ENCODE results near the gene RFNG. TPM values are rescaled to one million over a fixed set of nuclear protein-coding genes. Genes with fewer than 3 reads are reported as not detected.

The RFNG gene
- total and polyA plus RNA-seq, 2 of the 13 experiments (the other 11 are each of a cell fraction or from before 2014, with no cell fraction given), result 61.4 to 64.0 TPM

DNA sequence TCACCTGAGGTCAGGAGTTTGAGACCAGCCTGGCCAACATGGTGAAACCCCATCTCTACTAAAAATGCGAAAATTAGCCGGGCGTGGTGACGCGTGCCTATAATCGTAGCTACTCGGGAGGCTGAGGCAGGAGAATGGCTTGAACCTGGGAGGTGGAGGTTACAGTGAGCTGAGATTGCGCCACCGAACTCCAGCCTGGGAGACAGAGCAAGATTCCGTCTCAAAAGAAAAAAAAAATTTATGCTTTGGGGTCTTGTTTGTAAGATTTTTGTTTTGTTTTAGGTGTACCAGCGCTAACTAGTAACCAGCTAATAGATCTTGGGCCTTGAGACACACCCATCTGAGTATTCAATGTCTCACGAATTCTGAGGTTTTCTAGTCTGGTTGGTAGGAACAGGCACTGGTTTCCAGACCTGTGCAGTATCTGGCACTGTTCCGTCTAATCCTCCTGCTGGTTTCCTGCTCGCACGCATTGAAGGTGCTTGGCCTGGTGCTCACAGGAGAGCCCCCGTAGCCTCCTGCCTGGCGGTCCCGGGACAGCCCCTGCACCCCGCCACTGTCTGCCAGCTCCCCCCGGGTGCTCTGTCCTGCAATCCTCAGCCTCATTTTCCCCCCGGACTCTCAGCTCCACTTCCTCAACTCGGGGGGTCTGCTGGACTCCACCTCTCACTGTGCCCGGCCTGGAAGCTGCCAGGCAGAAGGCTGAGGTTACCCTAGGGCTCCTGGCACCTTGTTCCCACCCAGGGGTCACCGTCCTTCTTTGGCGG, 24.6 kb upstream of the RFNG start (continued):
- TF ChIP-seq, protein P1, sequence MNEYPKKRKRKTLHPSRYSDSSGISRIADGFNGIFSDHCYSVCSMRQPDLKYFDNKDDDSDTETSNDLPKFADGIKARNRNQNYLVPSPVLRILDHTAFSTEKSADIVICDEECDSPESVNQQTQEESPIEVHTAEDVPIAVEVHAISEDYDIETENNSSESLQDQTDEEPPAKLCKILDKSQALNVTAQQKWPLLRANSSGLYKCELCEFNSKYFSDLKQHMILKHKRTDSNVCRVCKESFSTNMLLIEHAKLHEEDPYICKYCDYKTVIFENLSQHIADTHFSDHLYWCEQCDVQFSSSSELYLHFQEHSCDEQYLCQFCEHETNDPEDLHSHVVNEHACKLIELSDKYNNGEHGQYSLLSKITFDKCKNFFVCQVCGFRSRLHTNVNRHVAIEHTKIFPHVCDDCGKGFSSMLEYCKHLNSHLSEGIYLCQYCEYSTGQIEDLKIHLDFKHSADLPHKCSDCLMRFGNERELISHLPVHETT (CRISPR knock-in tag; conservative IDR thresholded peaks at IDR 0.05), result no peak
- TF ChIP-seq, protein P2, sequence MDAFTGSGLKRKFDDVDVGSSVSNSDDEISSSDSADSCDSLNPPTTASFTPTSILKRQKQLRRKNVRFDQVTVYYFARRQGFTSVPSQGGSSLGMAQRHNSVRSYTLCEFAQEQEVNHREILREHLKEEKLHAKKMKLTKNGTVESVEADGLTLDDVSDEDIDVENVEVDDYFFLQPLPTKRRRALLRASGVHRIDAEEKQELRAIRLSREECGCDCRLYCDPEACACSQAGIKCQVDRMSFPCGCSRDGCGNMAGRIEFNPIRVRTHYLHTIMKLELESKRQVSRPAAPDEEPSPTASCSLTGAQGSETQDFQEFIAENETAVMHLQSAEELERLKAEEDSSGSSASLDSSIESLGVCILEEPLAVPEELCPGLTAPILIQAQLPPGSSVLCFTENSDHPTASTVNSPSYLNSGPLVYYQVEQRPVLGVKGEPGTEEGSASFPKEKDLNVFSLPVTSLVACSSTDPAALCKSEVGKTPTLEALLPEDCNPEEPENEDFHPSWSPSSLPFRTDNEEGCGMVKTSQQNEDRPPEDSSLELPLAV (CRISPR knock-in tag; conservative IDR thresholded peaks at IDR 0.05; ENCODE audit: low read depth), result no peak
- TF ChIP-seq PAF1 (CRISPR knock-in tag; IDR thresholded peaks at IDR 0.05), result peak; percentile 89; the same call in 1 of the 2 replicates
- TF ChIP-seq, protein P3, sequence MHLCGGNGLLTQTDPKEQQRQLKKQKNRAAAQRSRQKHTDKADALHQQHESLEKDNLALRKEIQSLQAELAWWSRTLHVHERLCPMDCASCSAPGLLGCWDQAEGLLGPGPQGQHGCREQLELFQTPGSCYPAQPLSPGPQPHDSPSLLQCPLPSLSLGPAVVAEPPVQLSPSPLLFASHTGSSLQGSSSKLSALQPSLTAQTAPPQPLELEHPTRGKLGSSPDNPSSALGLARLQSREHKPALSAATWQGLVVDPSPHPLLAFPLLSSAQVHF (CRISPR knock-in tag; IDR thresholded peaks at IDR 0.05), result no peak
- TF ChIP-seq ZNF557 (CRISPR knock-in tag; IDR thresholded peaks at IDR 0.05), result no peak
- TF ChIP-seq NFIC (IDR thresholded peaks at IDR 0.05; ENCODE audit: low read length), result no peak
- TF ChIP-seq REXO4 (CRISPR knock-in tag; IDR thresholded peaks at IDR 0.05; ENCODE audit: borderline replicate concordance), result 0 out of 2 replicates have a peak, but pooled peaks have one; percentile 12
- no peak for TF ChIP-seq ZFP37 (CRISPR knock-in tag; IDR thresholded peaks at IDR 0.05; ENCODE audit: borderline replicate concordance)
- TF ChIP-seq MIXL1 (CRISPR knock-in tag; IDR thresholded peaks at IDR 0.05), result no peak
